IPS-15b (cell line): ENCODE data around the gene LYZL6.

Experiments used
- H3K27me3 ChIP-seq: one replicate; pipeline ENCODE4 v1.6.1; 2013; ENCODE audit warnings: low read length; ENCODE audit not compliant: control insufficient read depth, insufficient read depth
- H3K36me3 ChIP-seq: one replicate; pipeline ENCODE4 v1.6.1; 2013; ENCODE audit warnings: low read length; ENCODE audit not compliant: control insufficient read depth, insufficient read depth
- H3K4me1 ChIP-seq: one replicate; pipeline ENCODE4 v1.6.1; 2013; ENCODE audit warnings: mild to moderate bottlenecking, low read length; ENCODE audit not compliant: control insufficient read depth, insufficient read depth
- H3K4me3 ChIP-seq: one replicate; pipeline ENCODE4 v1.5.1; 2013; ENCODE audit warnings: low read depth, low read length
- H3K9ac ChIP-seq: one replicate; pipeline ENCODE4 v1.6.1; 2013; ENCODE audit warnings: low read depth, mild to moderate bottlenecking, low read length
- H3K9me3 ChIP-seq: one replicate; pipeline ENCODE4 v1.6.1; 2013; ENCODE audit warnings: mild to moderate bottlenecking, low read length; ENCODE audit not compliant: control insufficient read depth, insufficient read depth

The LYZL6 gene

DNA sequence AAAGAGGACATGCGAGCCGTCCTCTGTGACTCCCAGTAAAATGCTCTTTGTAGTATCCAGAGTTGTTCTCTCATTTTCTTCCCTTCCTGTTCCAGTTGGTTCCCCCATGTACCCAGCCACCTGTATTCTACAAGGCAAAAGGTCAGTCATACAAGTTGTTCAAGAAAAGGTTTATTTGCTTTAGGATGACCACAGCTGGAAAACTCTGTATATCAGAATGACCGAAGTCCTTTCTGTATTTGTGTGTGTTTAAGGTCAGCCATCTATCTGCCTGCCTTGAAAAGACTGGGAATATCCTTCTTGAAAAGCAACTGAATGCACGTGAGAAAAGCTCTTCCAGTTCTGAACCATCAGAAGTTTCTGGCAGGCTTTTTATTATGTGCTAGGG, 29.4 kb upstream of the LYZL6 start:
- no peak overlapping the region for H3K4me3 ChIP-seq
- no peaks in the 10 kb centered on the region for H3K36me3 ChIP-seq
- no peak overlapping the region for H3K9ac ChIP-seq
- no peaks in the 10 kb centered on the region for H3K4me1 ChIP-seq
- no peaks in the 10 kb centered on the region for H3K9me3 ChIP-seq
- no peaks in the 10 kb centered on the region for H3K27me3 ChIP-seq

DNA sequence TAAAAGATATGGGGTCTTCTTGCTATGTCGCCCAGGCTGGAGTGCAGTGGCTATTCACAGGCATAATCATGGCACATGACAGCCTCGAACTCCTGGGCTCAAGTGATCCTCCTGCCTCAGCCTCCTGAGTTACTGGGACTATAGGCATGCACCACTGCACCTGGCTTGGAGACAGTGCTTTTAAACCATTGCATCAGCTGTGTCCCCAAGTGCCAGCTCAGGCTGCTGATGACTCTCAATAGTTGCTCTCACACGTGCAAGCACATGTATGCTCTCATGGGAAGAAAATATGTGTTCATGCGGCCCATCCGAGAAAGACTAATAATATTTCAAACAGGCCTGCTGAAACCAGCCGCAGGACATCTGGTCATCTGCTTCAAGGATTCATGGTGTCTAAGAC, 29.0 kb upstream of the LYZL6 start:
- Histone ChIP-seq H3K9ac (no peak overlapping the region), H3K9me3 (no peaks in the 10 kb centered on the region), H3K4me3 (no peak overlapping the region), H3K4me1 (no peaks in the 10 kb centered on the region), H3K36me3 (no peaks in the 10 kb centered on the region), H3K27me3 (no peaks in the 10 kb centered on the region)

DNA sequence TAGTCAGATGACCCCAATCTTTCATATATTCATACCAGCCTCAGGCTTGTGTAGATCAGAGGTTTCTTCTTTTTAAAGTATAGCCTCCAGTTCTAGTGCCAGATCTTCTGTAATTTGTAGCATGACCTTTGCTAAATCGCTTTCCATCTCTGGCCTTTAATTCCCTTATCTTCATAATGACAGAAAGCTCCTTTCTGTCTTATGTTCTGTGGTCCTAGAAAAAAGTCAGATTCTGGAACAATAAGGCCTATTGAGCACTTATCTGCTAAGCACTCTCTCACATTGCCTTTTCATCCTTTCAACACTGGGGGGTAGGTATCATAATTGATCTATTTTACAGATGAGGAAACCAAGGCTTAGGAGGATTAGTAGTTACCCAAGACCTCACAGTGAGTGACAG, 28.6 kb upstream of the LYZL6 start:
- H3K27me3 ChIP-seq = no peaks in the 10 kb centered on the region
- no peaks in the 10 kb centered on the region for H3K36me3 ChIP-seq
- H3K9me3 ChIP-seq = no peaks in the 10 kb centered on the region
- H3K4me1 ChIP-seq = no peaks in the 10 kb centered on the region
- no peak overlapping the region for H3K4me3 ChIP-seq
- H3K9ac ChIP-seq = no peak overlapping the region

DNA sequence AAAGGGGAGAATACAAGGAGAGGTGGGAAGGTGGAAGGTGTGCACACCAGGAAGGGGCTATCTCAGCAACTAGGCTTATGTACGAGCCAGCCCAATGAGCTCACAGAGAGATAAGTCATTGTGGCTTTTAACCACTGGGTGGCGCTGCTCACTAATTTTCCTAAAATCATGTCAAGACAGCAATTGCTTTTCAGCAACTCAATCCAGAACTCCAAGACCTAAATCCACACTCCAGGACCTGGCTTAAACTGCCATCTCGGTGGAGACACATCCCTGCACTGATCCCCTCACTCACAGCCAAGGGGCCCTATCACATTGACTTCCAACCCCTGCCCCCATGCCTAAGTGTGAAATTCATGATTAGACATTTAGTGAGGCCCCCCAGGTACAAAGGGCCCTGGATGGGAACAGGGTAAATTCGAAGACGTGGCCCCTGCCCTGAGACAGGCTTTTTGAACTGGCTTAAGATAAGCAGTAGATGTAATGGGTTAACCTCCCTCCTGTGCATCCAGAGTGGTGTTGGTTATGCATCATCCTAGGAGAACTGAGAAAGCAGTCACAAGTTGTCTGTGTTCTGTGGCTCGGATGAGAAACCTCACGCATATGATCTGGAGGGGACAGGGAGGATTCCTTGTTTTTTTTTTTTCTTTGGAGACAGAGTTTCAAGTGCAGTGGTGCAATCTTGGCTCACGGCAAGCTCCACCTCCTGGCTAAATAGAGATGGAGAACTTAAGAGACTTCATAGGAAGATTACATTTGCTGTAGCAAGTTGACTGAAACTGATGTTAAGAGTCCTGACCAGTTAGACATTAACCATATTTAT, 26.3 kb upstream of the LYZL6 start:
- Histone ChIP-seq H3K4me1 (no peaks in the 10 kb centered on the region), H3K36me3 (no peaks in the 10 kb centered on the region)

DNA sequence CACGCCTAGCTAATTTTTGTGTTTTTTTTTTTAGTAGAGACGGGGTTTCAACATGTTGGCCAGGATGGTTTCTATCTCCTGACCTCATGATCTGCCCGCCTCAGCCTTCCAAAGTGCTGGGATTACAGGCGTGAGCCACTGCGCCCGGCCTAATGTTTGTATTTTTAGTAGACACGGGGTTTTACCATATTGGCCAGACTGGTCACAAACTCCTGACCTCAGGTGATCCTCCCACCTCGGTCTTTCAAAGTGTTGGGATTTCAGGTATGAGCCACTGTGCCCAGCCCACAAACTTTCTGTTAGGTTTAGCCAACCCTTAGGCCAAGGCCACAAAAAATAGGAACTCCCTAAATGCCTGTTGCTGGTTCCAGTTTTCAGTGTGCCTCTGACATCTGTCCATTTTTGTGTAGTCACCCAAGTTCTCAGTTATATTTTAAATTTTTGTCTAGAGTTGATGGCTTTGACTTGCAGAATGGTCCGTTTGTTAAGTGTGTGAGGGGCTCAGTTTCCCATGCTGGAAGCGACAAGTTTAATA, 25.1 kb upstream of the LYZL6 start:
- no peaks in the 10 kb centered on the region for H3K9me3 ChIP-seq
- H3K4me1 ChIP-seq = no peaks in the 10 kb centered on the region
- no peaks in the 10 kb centered on the region for H3K27me3 ChIP-seq
- no peaks in the 10 kb centered on the region for H3K36me3 ChIP-seq
- no peak overlapping the region for H3K9ac ChIP-seq
- no peak overlapping the region for H3K4me3 ChIP-seq

More for the DNA sequence above, 26.3 kb upstream of the LYZL6 start:
- Histone ChIP-seq H3K4me3 (no peak overlapping the region), H3K9me3 (no peaks in the 10 kb centered on the region), H3K27me3 (no peaks in the 10 kb centered on the region), H3K9ac (no peak overlapping the region)

DNA sequence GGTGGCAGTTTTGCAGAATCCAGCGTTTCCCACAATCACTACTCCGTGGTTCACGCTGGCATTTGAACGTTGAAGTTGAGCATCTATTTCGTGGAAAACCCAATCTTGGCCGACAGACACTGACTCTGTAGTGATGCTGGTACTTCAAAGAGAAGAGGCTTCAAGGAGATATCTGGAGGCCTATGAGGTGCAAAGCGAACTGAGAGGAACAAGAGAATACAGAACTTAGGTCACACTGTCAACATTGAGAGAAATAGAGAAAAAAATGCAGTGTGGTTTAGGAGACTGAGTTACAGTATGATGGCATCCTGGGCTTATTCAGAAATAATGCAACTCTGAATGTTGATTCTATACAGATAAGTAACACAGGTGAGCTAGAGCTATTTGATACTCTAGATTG, 21.8 kb upstream of the LYZL6 start:
- no peaks in the 10 kb centered on the region for H3K4me1 ChIP-seq
- no peaks in the 10 kb centered on the region for H3K9me3 ChIP-seq
- H3K27me3 ChIP-seq = no peaks in the 10 kb centered on the region

DNA sequence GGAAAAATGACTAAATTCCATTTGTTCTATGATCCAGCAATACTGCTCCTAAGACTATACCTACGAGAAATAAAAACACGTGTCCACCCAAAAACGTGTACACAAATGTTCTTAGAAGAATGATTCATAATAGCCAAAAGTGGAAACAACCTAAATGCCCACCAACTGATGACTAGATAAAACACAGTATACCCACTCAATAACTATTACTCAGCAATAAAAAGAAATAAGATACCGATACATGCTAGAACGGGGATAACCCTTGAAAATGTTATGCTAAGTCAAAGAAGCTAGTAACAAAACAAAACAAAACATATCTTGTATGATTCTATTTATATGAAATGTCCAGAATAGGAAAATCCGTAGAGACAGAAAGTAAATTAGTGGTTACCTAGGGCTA, 20.1 kb upstream of the LYZL6 start:
- Histone ChIP-seq H3K4me1 (no peaks in the 10 kb centered on the region), H3K9ac (no peak overlapping the region), H3K9me3 (no peaks in the 10 kb centered on the region), H3K36me3 (no peaks in the 10 kb centered on the region), H3K4me3 (no peak overlapping the region), H3K27me3 (no peaks in the 10 kb centered on the region)

More for the DNA sequence above, 21.8 kb upstream of the LYZL6 start:
- Histone ChIP-seq H3K36me3 (no peaks in the 10 kb centered on the region), H3K4me3 (no peak overlapping the region), H3K9ac (no peak overlapping the region)

DNA sequence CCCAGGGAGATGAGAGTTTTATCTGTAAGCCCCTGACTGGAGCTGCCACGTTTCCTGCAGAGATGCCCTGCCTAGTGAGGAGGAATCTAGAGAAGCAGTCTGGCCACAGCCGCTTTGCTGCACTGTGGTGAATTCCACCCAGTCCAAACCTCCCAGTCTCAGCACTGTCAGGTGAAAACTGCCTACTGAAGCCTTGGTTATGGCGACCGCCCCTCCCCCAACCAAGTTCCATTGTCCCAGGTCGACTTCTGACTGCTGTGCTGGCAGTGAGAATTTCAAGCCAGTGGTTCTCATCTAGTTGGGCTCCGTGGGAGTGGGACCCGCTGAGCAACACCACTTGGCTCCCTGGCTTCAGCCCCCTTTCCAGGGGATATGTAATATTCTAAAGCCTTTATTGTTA, 10.2 kb upstream of the LYZL6 start:
- Histone ChIP-seq H3K4me1 (peaks cover 5% of the 10 kb centered on the region), H3K9ac (no peak overlapping the region), H3K4me3 (no peak overlapping the region), H3K36me3 (no peaks in the 10 kb centered on the region), H3K27me3 (no peaks in the 10 kb centered on the region), H3K9me3 (no peaks in the 10 kb centered on the region)

DNA sequence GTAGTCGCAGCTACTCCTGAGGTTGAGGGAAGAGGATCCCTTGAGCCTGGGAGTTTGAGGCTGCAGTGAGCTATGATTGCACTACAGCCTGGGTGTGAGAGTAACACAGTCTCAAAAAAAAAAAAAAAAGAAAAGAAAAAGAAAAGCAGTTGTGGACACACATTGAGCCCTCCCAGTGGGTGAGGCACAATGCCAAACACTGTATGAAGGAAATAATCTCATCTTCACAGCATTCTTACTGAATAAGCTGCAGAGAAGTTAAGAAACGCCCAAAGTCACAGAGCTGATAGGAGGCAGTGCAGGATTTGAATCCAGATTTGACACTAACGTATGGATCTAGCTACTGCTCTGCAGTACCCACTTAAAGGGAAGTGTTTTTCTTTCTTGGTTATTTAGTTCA, 5.9 kb upstream of the LYZL6 start:
- Histone ChIP-seq H3K9ac (no peak overlapping the region), H3K36me3 (no peaks in the 10 kb centered on the region), H3K9me3 (no peaks in the 10 kb centered on the region)

DNA sequence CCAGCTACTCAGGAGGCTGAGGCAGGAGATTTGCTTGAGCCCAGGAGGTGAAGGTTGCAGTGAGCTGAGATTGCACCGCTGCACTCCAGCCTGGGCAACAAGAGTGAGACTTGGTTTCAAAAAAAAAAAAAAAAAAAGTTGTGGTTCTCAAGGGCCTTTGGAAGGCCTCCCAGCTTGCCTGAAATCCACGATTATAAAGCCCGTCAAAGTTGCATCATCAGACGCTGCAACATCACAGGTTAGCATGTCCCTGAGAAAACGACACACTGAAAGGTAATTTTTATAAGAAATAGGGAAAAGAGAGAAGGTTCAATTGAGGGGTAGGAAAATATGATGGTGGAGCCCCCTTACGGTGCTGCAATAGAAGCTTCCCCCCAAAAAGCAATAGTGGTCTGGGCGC, 4.6 kb upstream of the LYZL6 start:
- H3K4me1 ChIP-seq = no peaks in the 10 kb centered on the region
- no peaks in the 10 kb centered on the region for H3K36me3 ChIP-seq
- no peak overlapping the region for H3K4me3 ChIP-seq
- no peaks in the 10 kb centered on the region for H3K27me3 ChIP-seq
- H3K9me3 ChIP-seq = no peaks in the 10 kb centered on the region
- H3K9ac ChIP-seq = no peak overlapping the region

More for the DNA sequence above, 5.9 kb upstream of the LYZL6 start:
- no peaks in the 10 kb centered on the region for H3K27me3 ChIP-seq
- peaks cover 5% of the 10 kb centered on the region for H3K4me1 ChIP-seq
- H3K4me3 ChIP-seq = no peak overlapping the region

DNA sequence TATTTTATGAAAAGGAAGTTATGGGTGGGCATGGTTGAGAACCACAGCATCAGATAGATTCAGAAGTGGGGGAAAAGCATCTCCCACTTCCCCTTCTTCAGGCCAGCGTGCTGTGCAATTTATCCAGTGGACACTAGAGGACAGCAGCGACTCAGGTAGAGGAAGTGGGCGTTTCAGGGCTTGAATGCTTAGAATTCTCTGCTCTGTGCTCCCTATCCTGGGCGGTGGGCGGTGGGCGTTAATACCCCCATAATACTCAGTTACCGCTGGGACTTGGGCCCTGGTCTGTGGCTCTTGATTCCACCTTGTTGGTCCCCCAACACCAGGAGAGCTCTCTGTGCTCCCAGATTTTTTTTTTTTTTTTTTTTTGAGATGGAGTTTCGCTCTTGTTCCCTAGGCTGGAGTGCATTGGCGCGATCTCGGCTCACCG, 3.7 kb upstream of the LYZL6 start:
- Histone ChIP-seq H3K9me3 (no peaks in the 10 kb centered on the region), H3K4me3 (no peak overlapping the region), H3K27me3 (no peaks in the 10 kb centered on the region), H3K4me1 (no peaks in the 10 kb centered on the region), H3K9ac (no peak overlapping the region), H3K36me3 (no peaks in the 10 kb centered on the region)

DNA sequence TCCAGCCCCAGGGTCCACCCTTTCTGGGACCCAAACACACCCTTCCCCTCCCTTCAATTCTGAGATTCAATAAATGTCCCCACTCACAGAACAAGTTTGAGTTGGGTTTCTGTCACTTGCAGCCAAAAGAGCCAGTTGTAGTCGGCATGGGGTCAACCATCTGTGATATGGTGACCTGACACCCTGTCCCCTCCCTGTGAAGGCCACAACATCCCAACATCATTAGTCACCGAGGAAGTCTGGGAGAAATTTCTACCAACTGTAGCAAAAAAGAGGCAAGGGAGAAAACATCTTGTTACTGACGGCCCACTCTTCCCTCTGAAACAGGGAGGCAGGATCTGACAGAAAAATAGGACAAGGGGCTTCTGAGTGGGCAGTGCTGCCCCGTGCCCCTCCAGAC, 638 bp upstream of the LYZL6 start:
- no peaks in the 10 kb centered on the region for H3K9me3 ChIP-seq
- no peaks in the 10 kb centered on the region for H3K36me3 ChIP-seq
- no peak overlapping the region for H3K9ac ChIP-seq
- no peaks in the 10 kb centered on the region for H3K4me1 ChIP-seq
- no peaks in the 10 kb centered on the region for H3K27me3 ChIP-seq
- no peak overlapping the region for H3K4me3 ChIP-seq
